ENCODE data around the gene NCOA3. TPM values are rescaled to one million over a fixed set of nuclear protein-coding genes. Genes with fewer than 3 reads are reported as not detected.
A peak's percentile ranks its signal among the peaks of the same experiment; 100 is the strongest.

The NCOA3 gene
- total RNA-seq, 6 donors from 2014 or later = 27.9 to 54.7 (median 38.9) TPM

- TF ChIP-seq POLR2AphosphoS5 (IDR thresholded peaks at IDR 0.05) (no peak), POLR2A (IDR thresholded peaks at IDR 0.05) (no peak), CTCF (IDR thresholded peaks at IDR 0.05) (no peak), EP300 (IDR thresholded peaks at IDR 0.05) (no peak)
- 95 to 99% methylated on average over 11 of the region's 11 CpGs for WGBS, 2 donors
- H3K9me3 ChIP-seq = peaks cover 0 to 8% (median 3%) of the 10 kb centered on the region in 4 donors
Measured at GRCh38 chr20:47696856-47697255, 195.2 kb downstream of the NCOA3 start.

GRCh38 chr20:47698142-47698541 is 196.5 kb downstream of the NCOA3 start:
- Histone ChIP-seq H3K4me3 (no peak overlapping the region), H3K9me3 (no peaks in the 10 kb centered on the region), H3K27ac (no peak overlapping the region), H3K4me1 (no peaks in the 10 kb centered on the region), H3K36me3 (no peaks in the 10 kb centered on the region), H3K27me3 (no peaks in the 10 kb centered on the region)
- no peak for ATAC-seq (ENCODE audit: low FRiP score in 2 of 2)
- DNase-seq = no peak
- no peak for TF ChIP-seq POLR2AphosphoS5 (IDR thresholded peaks at IDR 0.05)
- TF ChIP-seq POLR2A (IDR thresholded peaks at IDR 0.05) = no peak
- TF ChIP-seq EP300 (IDR thresholded peaks at IDR 0.05) = no peak
- TF ChIP-seq CTCF (IDR thresholded peaks at IDR 0.05) = no peak
- WGBS, 2 donors = 94 to 97% methylated on average over 2 to 6 of the region's 6 CpGs

More at GRCh38 chr20:47696856-47697255, 195.2 kb downstream of the NCOA3 start:
- H3K36me3 ChIP-seq = no peaks in the 10 kb centered on the region
- peak in 1 of 2 donors; percentile 38 for DNase-seq
- H3K4me3 ChIP-seq = no peak overlapping the region
- H3K27ac ChIP-seq = no peak overlapping the region
- no peaks in the 10 kb centered on the region for H3K4me1 ChIP-seq
- peak in 1 of 2 donors; percentile 25 for ATAC-seq (ENCODE audit: low FRiP score in 2 of 2)
- no peaks in the 10 kb centered on the region for H3K27me3 ChIP-seq

GRCh38 chr20:47699818-47700217 is 198.1 kb downstream of the NCOA3 start:
- ATAC-seq (ENCODE audit: low FRiP score in 2 of 2) = no peak
- no peaks in the 10 kb centered on the region for H3K4me1 ChIP-seq
- H3K27me3 ChIP-seq = no peaks in the 10 kb centered on the region
- H3K36me3 ChIP-seq = no peaks in the 10 kb centered on the region
- 77 to 79% methylated on average over 1 of the region's 1 CpG for WGBS, 2 donors
- TF ChIP-seq POLR2AphosphoS5 (IDR thresholded peaks at IDR 0.05) (no peak), EP300 (IDR thresholded peaks at IDR 0.05) (no peak)
- H3K4me3 ChIP-seq = no peak overlapping the region
- H3K27ac ChIP-seq = no peak overlapping the region
- no peaks in the 10 kb centered on the region for H3K9me3 ChIP-seq
- no peak for DNase-seq

GRCh38 chr20:47700327-47700726 is 198.6 kb downstream of the NCOA3 start:
- Histone ChIP-seq H3K36me3 (no peaks in the 10 kb centered on the region), H3K27ac (no peak overlapping the region), H3K4me1 (no peaks in the 10 kb centered on the region), H3K4me3 (no peak overlapping the region), H3K9me3 (no peaks in the 10 kb centered on the region), H3K27me3 (no peaks in the 10 kb centered on the region)
- TF ChIP-seq POLR2A (IDR thresholded peaks at IDR 0.05) (no peak), CTCF (IDR thresholded peaks at IDR 0.05) (no peak), POLR2AphosphoS5 (IDR thresholded peaks at IDR 0.05) (no peak), EP300 (IDR thresholded peaks at IDR 0.05) (no peak)
- WGBS, 2 donors = 76 to 77% methylated on average over 7 of the region's 7 CpGs
- ATAC-seq (ENCODE audit: low FRiP score in 2 of 2) (no peak), DNase-seq (no peak)

- H3K27ac ChIP-seq = no peak overlapping the region
- H3K4me3 ChIP-seq = no peak overlapping the region
- DNase-seq (no peak), ATAC-seq (ENCODE audit: low FRiP score in 2 of 2) (no peak)
- WGBS, 2 donors = 91 to 94% methylated on average over 15 of the region's 15 CpGs
- no peaks in the 10 kb centered on the region for H3K9me3 ChIP-seq
- no peaks in the 10 kb centered on the region for H3K4me1 ChIP-seq
- no peaks in the 10 kb centered on the region for H3K27me3 ChIP-seq
- no peak for TF ChIP-seq EP300 (IDR thresholded peaks at IDR 0.05)
- no peak for TF ChIP-seq POLR2AphosphoS5 (IDR thresholded peaks at IDR 0.05)
- no peak for TF ChIP-seq CTCF (IDR thresholded peaks at IDR 0.05)
- no peak for TF ChIP-seq POLR2A (IDR thresholded peaks at IDR 0.05)
- H3K36me3 ChIP-seq = no peaks in the 10 kb centered on the region
Measured at GRCh38 chr20:47701612-47702011, 199.9 kb downstream of the NCOA3 start.
